IMR-90 (cell line): ENCODE results near the gene OR7A5.
"Not testable (repeated sequence)": the region's sequence is repeated elsewhere in the genome, so short reads cannot be mapped to it uniquely, and the experiment has no call there.

Source experiments
- MAFK ChIP-seq: IDR thresholded peaks from 2 replicates; pipeline ENCODE4 v1.6.1; 2012; ENCODE audit warnings: low read depth, low read length, improper control_type of control experiment
- NFE2L2 ChIP-seq: fragments of 150-350 bp; IDR thresholded peaks from 2 replicates; pipeline ENCODE4 v1.6.1; 2016; ENCODE audit warnings: low read depth, mild to moderate bottlenecking, low read length
- POLR2A ChIP-seq: IDR thresholded peaks from 2 replicates; pipeline ENCODE4 v1.6.1; 2012; ENCODE audit warnings: mild to moderate bottlenecking, low read depth, low read length
- RAD21 ChIP-seq: IDR thresholded peaks from 2 replicates; pipeline ENCODE4 v1.6.1; 2012; ENCODE audit warnings: low read length, improper control_type of control experiment
- RCOR1 ChIP-seq: IDR thresholded peaks from 2 replicates; pipeline ENCODE4 v1.6.1; 2012; ENCODE audit warnings: mild to moderate bottlenecking, low read length, improper control_type of control experiment; ENCODE audit not compliant: insufficient replicate concordance
- SMC3 ChIP-seq: fragments of 150-350 bp; IDR thresholded peaks from 2 replicates; pipeline ENCODE4 v1.6.1; 2016; ENCODE audit warnings: low read depth, mild to moderate bottlenecking, antibody characterized with exemption, low read length, moderate library complexity
- TF ChIP-seq, protein P1 (sequence below): conservative IDR thresholded peaks from 2 replicates; pipeline ENCODE4 v1.5.1; 2012; ENCODE audit warnings: mild to moderate bottlenecking, low read depth, low read length, improper control_type of control experiment
- TF ChIP-seq, protein P2 (sequence below): fragments of 150-350 bp; IDR thresholded peaks from 2 replicates; pipeline ENCODE4 v1.6.1; 2017; ENCODE audit warnings: mild to moderate bottlenecking, antibody characterized with exemption, low read length, low read depth

DNA sequence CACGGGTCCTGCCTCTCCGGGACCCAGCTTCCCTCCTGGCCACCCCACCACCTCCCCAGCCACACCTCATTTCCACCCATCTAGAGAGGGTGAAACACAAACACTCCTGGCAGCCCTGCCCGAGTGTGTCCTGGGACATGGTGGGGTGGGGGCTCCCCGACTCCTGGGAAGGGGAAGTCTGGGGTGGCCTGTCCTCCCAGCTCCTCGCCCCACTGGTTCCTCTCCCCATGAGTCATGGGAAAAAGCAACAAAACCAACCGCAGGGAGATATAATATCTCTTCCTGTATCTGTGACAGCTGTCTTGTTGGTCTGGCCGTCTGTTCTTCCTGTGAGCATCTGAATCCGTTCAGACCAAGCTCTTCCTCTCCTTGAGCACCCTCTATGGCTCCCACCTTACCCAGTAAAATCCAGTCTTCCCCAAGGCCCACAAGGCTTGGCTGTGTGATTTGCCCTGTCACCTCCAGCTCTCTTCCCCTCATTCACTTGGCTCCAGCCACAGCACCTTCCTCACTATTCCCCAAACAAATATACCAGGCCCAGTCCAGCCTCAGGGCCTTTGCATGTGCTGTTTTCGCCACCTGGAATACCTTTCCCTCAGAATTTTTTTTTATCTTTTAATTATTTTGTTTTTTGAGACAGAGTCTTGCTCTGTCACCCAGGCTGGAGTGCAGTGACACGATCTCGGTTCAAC lies 49.7 kb downstream of the OR7A5 start:
- not testable (repeated sequence) for TF ChIP-seq RCOR1, RAD21, POLR2A, NFE2L2, MAFK, SMC3
- TF ChIP-seq, protein P1, sequence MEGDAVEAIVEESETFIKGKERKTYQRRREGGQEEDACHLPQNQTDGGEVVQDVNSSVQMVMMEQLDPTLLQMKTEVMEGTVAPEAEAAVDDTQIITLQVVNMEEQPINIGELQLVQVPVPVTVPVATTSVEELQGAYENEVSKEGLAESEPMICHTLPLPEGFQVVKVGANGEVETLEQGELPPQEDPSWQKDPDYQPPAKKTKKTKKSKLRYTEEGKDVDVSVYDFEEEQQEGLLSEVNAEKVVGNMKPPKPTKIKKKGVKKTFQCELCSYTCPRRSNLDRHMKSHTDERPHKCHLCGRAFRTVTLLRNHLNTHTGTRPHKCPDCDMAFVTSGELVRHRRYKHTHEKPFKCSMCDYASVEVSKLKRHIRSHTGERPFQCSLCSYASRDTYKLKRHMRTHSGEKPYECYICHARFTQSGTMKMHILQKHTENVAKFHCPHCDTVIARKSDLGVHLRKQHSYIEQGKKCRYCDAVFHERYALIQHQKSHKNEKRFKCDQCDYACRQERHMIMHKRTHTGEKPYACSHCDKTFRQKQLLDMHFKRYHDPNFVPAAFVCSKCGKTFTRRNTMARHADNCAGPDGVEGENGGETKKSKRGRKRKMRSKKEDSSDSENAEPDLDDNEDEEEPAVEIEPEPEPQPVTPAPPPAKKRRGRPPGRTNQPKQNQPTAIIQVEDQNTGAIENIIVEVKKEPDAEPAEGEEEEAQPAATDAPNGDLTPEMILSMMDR, result not testable (repeated sequence)
- TF ChIP-seq, protein P2, sequence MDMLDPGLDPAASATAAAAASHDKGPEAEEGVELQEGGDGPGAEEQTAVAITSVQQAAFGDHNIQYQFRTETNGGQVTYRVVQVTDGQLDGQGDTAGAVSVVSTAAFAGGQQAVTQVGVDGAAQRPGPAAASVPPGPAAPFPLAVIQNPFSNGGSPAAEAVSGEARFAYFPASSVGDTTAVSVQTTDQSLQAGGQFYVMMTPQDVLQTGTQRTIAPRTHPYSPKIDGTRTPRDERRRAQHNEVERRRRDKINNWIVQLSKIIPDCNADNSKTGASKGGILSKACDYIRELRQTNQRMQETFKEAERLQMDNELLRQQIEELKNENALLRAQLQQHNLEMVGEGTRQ, result not testable (repeated sequence)
